Activated naive CD4-positive, alpha-beta T cell treated with anti-CD3 and anti-CD28 coated beads, Interleukin-2, amount 50 U/mL, for 24 hours (primary cell): ENCODE results near the gene BSN.

Experiments
- H3K27ac Mint-ChIP-seq: one replicate; pipeline ENCODE4 v1.8.0; 2021; ENCODE audit warnings: mild to moderate bottlenecking, mixed read lengths
- H3K27me3 Mint-ChIP-seq: one replicate; pipeline ENCODE4 v1.8.0; 2021; ENCODE audit warnings: mixed read lengths
- H3K36me3 Mint-ChIP-seq: one replicate; pipeline ENCODE4 v1.8.0; 2021; ENCODE audit warnings: mixed read lengths
- H3K4me1 Mint-ChIP-seq: one replicate; pipeline ENCODE4 v1.8.0; 2021; ENCODE audit warnings: mixed read lengths
- H3K4me3 Mint-ChIP-seq: one replicate; pipeline ENCODE4 v1.8.0; 2021; ENCODE audit warnings: mild to moderate bottlenecking, mixed read lengths
- H3K9me3 Mint-ChIP-seq: one replicate; pipeline ENCODE4 v1.8.0; 2021; ENCODE audit warnings: mixed read lengths

Gene BSN

GRCh38 chr3:49607796-49608195, 53.5 kb downstream of the BSN start:
- Mint-ChIP-seq H3K4me3 (no peak overlapping the region), H3K27me3 (no peaks in the 10 kb centered on the region), H3K4me1 (peaks cover 16% of the 10 kb centered on the region), H3K36me3 (peaks cover 2% of the 10 kb centered on the region), H3K27ac (no peak overlapping the region), H3K9me3 (no peaks in the 10 kb centered on the region)

- H3K9me3 Mint-ChIP-seq = no peaks in the 10 kb centered on the region
- peaks cover 2% of the 10 kb centered on the region for H3K36me3 Mint-ChIP-seq
- no peak overlapping the region for H3K4me3 Mint-ChIP-seq
- H3K4me1 Mint-ChIP-seq = peaks cover 1% of the 10 kb centered on the region
- no peaks in the 10 kb centered on the region for H3K27me3 Mint-ChIP-seq
- H3K27ac Mint-ChIP-seq = no peak overlapping the region
These were observed 55.0 kb downstream of the BSN start for GRCh38 chr3:49609314-49609713.

GRCh38 chr3:49609815-49610214, 55.5 kb downstream of the BSN start:
- Mint-ChIP-seq H3K36me3 (peaks cover 2% of the 10 kb centered on the region), H3K27ac (no peak overlapping the region)

GRCh38 chr3:49610666-49611280, 56.5 kb downstream of the BSN start:
- no peak overlapping the region for H3K27ac Mint-ChIP-seq
- no peaks in the 10 kb centered on the region for H3K9me3 Mint-ChIP-seq
- no peaks in the 10 kb centered on the region for H3K27me3 Mint-ChIP-seq
- peaks cover 2% of the 10 kb centered on the region for H3K36me3 Mint-ChIP-seq
- H3K4me3 Mint-ChIP-seq = no peak overlapping the region
- no peaks in the 10 kb centered on the region for H3K4me1 Mint-ChIP-seq

More at GRCh38 chr3:49609815-49610214, 55.5 kb downstream of the BSN start:
- no peaks in the 10 kb centered on the region for H3K27me3 Mint-ChIP-seq
- no peaks in the 10 kb centered on the region for H3K9me3 Mint-ChIP-seq
- H3K4me3 Mint-ChIP-seq = no peak overlapping the region
- no peaks in the 10 kb centered on the region for H3K4me1 Mint-ChIP-seq

GRCh38 chr3:49611291-49611690, 57.0 kb downstream of the BSN start:
- peaks cover 2% of the 10 kb centered on the region for H3K36me3 Mint-ChIP-seq
- no peaks in the 10 kb centered on the region for H3K9me3 Mint-ChIP-seq
- no peaks in the 10 kb centered on the region for H3K27me3 Mint-ChIP-seq
- H3K4me1 Mint-ChIP-seq = no peaks in the 10 kb centered on the region
- H3K4me3 Mint-ChIP-seq = no peak overlapping the region
- H3K27ac Mint-ChIP-seq = no peak overlapping the region

DNA sequence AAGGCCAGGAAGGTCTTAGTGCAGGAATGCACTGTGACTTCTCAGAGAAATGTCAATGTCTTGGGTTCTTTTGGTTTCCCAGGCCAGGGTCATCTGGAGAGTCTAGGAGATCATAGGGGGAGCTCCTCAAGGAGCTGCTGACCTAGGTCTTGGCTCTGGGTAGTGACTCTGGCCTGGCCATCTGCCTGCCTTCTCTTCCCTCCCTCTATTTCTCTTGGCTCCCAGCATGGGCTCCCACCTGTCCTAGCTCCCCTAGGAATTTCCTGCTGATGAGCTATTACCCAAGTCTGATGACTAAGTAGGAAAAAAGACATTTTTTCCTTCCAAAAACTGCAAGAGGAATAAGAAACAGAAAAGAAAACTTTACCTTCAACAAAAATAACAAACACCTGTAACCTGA, 57.4 kb downstream of the BSN start:
- Mint-ChIP-seq H3K27ac (no peak overlapping the region), H3K27me3 (no peaks in the 10 kb centered on the region), H3K36me3 (peaks cover 2% of the 10 kb centered on the region), H3K4me3 (no peak overlapping the region), H3K4me1 (no peaks in the 10 kb centered on the region), H3K9me3 (no peaks in the 10 kb centered on the region)

- Mint-ChIP-seq H3K4me3 (no peak overlapping the region), H3K36me3 (peaks cover 2% of the 10 kb centered on the region), H3K9me3 (no peaks in the 10 kb centered on the region), H3K4me1 (no peaks in the 10 kb centered on the region), H3K27me3 (no peaks in the 10 kb centered on the region), H3K27ac (no peak overlapping the region)
These were observed 60.7 kb downstream of the BSN start for GRCh38 chr3:49614936-49615335.

DNA sequence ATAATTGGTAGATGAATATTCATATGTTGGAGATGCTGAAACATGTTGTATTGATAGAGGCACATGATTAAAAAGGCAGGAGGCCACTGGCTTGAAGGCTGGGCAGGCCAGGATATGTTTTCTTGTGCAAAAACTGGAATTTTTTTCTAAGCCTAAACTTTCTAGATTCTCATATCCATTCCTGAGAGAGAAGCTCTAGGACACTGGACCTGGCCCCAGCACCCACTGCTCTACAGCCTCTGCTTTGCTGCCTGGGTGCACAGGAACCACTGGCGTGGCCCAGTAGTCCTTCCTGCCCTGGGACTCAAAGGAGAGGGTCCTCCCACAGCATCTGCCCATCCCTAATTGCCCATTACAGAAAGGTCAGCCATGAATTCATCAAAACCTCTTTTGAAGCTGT, 61.8 kb downstream of the BSN start:
- Mint-ChIP-seq H3K9me3 (no peaks in the 10 kb centered on the region), H3K4me1 (no peaks in the 10 kb centered on the region), H3K27ac (no peak overlapping the region), H3K27me3 (no peaks in the 10 kb centered on the region), H3K36me3 (peaks cover 2% of the 10 kb centered on the region), H3K4me3 (no peak overlapping the region)

GRCh38 chr3:49616491-49616941, 62.2 kb downstream of the BSN start:
- Mint-ChIP-seq H3K27ac (no peak overlapping the region), H3K9me3 (no peaks in the 10 kb centered on the region), H3K36me3 (peaks cover 2% of the 10 kb centered on the region), H3K4me3 (no peak overlapping the region), H3K27me3 (no peaks in the 10 kb centered on the region), H3K4me1 (no peaks in the 10 kb centered on the region)

DNA sequence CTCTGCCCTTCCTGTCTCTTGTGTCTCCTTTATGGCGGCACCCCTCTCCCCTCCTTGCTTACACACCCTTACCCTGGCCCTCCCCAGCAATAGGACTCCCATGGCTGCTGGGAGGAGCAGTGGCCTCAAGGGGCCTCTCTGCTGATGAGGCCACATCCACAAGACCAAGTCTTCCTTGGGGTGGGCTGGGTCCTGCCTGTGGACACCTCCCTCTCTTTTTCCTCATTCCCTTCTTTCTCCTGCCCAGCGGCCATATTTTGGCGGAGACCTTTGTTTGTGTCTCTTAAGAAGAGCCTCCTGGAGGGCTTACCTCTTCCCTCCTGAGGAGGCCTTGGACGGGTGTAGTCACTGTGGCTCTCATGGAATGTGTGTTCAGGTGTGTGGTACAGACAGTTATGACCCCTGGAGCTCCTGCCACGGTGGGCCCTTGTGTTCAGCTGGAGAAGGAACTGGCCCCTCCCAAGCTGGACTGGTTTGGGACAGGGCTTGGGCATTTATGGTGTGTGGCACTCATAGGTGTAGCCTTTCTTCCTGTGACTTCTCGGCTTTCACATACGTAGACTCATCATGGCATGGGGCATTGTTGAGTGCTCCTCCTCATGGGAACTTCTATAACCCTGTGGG, 63.2 kb downstream of the BSN start:
- H3K4me3 Mint-ChIP-seq = no peak overlapping the region
- no peaks in the 10 kb centered on the region for H3K4me1 Mint-ChIP-seq
- peaks cover under 1% of the 10 kb centered on the region for H3K36me3 Mint-ChIP-seq
- H3K9me3 Mint-ChIP-seq = no peaks in the 10 kb centered on the region
- no peak overlapping the region for H3K27ac Mint-ChIP-seq
- no peaks in the 10 kb centered on the region for H3K27me3 Mint-ChIP-seq

GRCh38 chr3:49618412-49618811, 64.1 kb downstream of the BSN start:
- H3K4me3 Mint-ChIP-seq = no peak overlapping the region
- no peaks in the 10 kb centered on the region for H3K9me3 Mint-ChIP-seq
- no peaks in the 10 kb centered on the region for H3K27me3 Mint-ChIP-seq
- H3K27ac Mint-ChIP-seq = no peak overlapping the region
- H3K36me3 Mint-ChIP-seq = no peaks in the 10 kb centered on the region
- H3K4me1 Mint-ChIP-seq = no peaks in the 10 kb centered on the region

DNA sequence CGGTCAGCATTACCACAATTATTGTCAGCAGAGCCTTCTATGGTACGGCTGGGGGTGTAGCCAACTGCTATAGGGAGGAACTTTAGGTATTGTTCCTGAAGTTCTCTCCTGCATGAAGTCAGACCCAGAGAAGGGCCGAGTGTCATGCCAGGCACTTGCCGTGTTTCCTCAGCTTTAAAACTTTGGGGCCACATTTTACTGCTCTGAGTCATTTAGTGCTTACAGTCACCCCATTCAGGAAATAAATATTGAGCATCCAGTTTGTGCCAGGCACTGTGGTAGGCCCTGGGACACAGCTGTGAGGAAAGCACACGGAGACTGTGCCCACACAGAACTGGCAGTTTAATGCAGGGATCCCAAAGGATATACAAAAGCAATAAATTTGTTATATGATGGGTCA, 65.4 kb downstream of the BSN start:
- Mint-ChIP-seq H3K27me3 (no peaks in the 10 kb centered on the region), H3K36me3 (no peaks in the 10 kb centered on the region), H3K27ac (no peak overlapping the region), H3K4me1 (no peaks in the 10 kb centered on the region), H3K4me3 (no peak overlapping the region), H3K9me3 (no peaks in the 10 kb centered on the region)

- H3K36me3 Mint-ChIP-seq = no peaks in the 10 kb centered on the region
- no peaks in the 10 kb centered on the region for H3K9me3 Mint-ChIP-seq
- no peak overlapping the region for H3K27ac Mint-ChIP-seq
- no peaks in the 10 kb centered on the region for H3K4me1 Mint-ChIP-seq
- no peaks in the 10 kb centered on the region for H3K27me3 Mint-ChIP-seq
- H3K4me3 Mint-ChIP-seq = no peak overlapping the region
These were observed 66.5 kb downstream of the BSN start for GRCh38 chr3:49620728-49621127.

GRCh38 chr3:49623071-49623470, 68.8 kb downstream of the BSN start:
- Mint-ChIP-seq H3K36me3 (no peaks in the 10 kb centered on the region), H3K4me3 (no peak overlapping the region), H3K9me3 (no peaks in the 10 kb centered on the region), H3K27ac (no peak overlapping the region), H3K27me3 (no peaks in the 10 kb centered on the region), H3K4me1 (no peaks in the 10 kb centered on the region)

- H3K4me1 Mint-ChIP-seq = no peaks in the 10 kb centered on the region
- no peaks in the 10 kb centered on the region for H3K27me3 Mint-ChIP-seq
- H3K36me3 Mint-ChIP-seq = no peaks in the 10 kb centered on the region
- H3K4me3 Mint-ChIP-seq = no peak overlapping the region
- H3K9me3 Mint-ChIP-seq = no peaks in the 10 kb centered on the region
- no peak overlapping the region for H3K27ac Mint-ChIP-seq
These were observed 70.8 kb downstream of the BSN start for GRCh38 chr3:49625071-49625470.

GRCh38 chr3:49626101-49626581, 71.9 kb downstream of the BSN start:
- no peak overlapping the region for H3K4me3 Mint-ChIP-seq
- H3K4me1 Mint-ChIP-seq = no peaks in the 10 kb centered on the region
- no peaks in the 10 kb centered on the region for H3K27me3 Mint-ChIP-seq
- peaks cover 3% of the 10 kb centered on the region for H3K36me3 Mint-ChIP-seq
- no peak overlapping the region for H3K27ac Mint-ChIP-seq
- no peaks in the 10 kb centered on the region for H3K9me3 Mint-ChIP-seq

DNA sequence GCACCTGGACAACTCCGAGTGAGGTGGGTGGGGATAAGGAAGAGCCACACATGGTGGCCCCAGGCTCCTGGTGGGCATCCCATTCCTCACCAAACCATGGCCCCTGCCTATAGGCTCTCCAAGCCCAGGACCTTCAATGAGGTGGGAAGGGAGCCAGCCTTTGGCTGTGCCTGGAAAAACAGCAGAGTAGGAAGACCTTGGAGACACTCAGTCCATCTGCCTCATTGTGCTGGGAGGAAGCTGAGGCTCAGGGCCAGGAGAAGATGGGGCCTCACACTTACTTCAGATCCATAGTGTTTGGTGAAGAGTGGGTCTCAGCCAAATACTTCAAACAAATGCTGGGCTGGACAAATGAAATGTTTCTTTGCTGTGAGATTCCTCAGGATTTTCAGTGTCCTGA, 72.5 kb downstream of the BSN start:
- H3K4me1 Mint-ChIP-seq = no peaks in the 10 kb centered on the region
- H3K36me3 Mint-ChIP-seq = peaks cover 3% of the 10 kb centered on the region
- H3K9me3 Mint-ChIP-seq = no peaks in the 10 kb centered on the region
- peaks cover under 1% of the 10 kb centered on the region for H3K27me3 Mint-ChIP-seq
- no peak overlapping the region for H3K4me3 Mint-ChIP-seq
- no peak overlapping the region for H3K27ac Mint-ChIP-seq
